H1 (cell line): Measurements from ENCODE around the gene BCAR1. TPM values are rescaled to one million over a fixed set of nuclear protein-coding genes. Genes with fewer than 3 reads are reported as not detected.

Source experiments
- CTCF ChIA-PET: fragments of 300-600 bp; sonication (Branson Sonifier 250); formaldehyde crosslinking; loops from one replicate; lab custom pipeline; 2021; ENCODE audit not compliant: partially characterized antibody; lab: Charles Lee
- POLR2A ChIA-PET: fragments of 300-600 bp; sonication (Branson Sonifier 250); formaldehyde crosslinking; loops from one replicate; lab custom pipeline; 2021; ENCODE audit warnings: inconsistent platforms; ENCODE audit not compliant: partially characterized antibody; lab: Charles Lee
- DNase-seq, 2 experiments: peaks; one replicate each; pipeline versions ENCODE4 v3.0.0 to v3.0.0-alpha.2; 2010 to 2022; ENCODE audit warnings: low spot score in 2 of 2, low read depth in 1 of 2, mixed read lengths in 1 of 2
- FAIRE-seq: peaks from 2 replicates; lab custom pipeline; 2011; peaks lifted over from hg19 to GRCh38; lab: Jason Lieb, UNC
- H2AFZ ChIP-seq: 2 replicates; pipeline ENCODE4 v1.8.1; 2012; ENCODE audit warnings: low read length, inconsistent platforms
- H2AK5ac ChIP-seq: 2 replicates; pipeline ENCODE4 v1.6.1; 2013; ENCODE audit warnings: low read depth, low read length
- H2BK120ac ChIP-seq: replicated peaks from 2 replicates; pipeline ENCODE3; 2013; ENCODE audit warnings: low read depth, low read length, inconsistent platforms
- H2BK12ac ChIP-seq: 2 replicates; pipeline ENCODE4 v1.6.1; 2013; ENCODE audit warnings: low read depth, low read length
- H2BK15ac ChIP-seq: 2 replicates; pipeline ENCODE4 v1.6.1; 2013; ENCODE audit warnings: low read length
- H2BK20ac ChIP-seq: 2 replicates; pipeline ENCODE4 v1.6.1; 2013; ENCODE audit warnings: low read length
- H2BK5ac ChIP-seq: 2 replicates; pipeline ENCODE4 v1.6.1; 2013; ENCODE audit warnings: low read depth, low read length
- H3K14ac ChIP-seq: 2 replicates; pipeline ENCODE4 v1.6.1; 2013; ENCODE audit warnings: inconsistent platforms; ENCODE audit not compliant: insufficient read length
- H3K18ac ChIP-seq: 2 replicates; pipeline ENCODE4 v1.6.1; 2013; ENCODE audit warnings: low read length; ENCODE audit errors: extremely low read depth
- H3K23ac ChIP-seq: 2 replicates; pipeline ENCODE4 v1.6.1; 2013; ENCODE audit warnings: inconsistent platforms; ENCODE audit not compliant: insufficient read length
- H3K23me2 ChIP-seq: 2 replicates; pipeline ENCODE4 v1.6.1; 2013; ENCODE audit warnings: low read depth, low read length
- H3K27ac ChIP-seq: 2 replicates; pipeline ENCODE4 v1.6.1; 2011; ENCODE audit warnings: low read depth, low read length, inconsistent platforms
- H3K27me3 ChIP-seq, 4 experiments: replicated peaks in 1 of 4; 1 replicate in 1 of 4; 2 replicates in 3 of 4; pipeline versions ENCODE4 v1.6.1 to v1.8.1; 2011 to 2013; ENCODE audit warnings: low read length in 3 of 4, mild to moderate bottlenecking in 3 of 4, inconsistent platforms in 2 of 4, mixed read lengths in 2 of 4, moderate library complexity in 1 of 4; ENCODE audit not compliant: control insufficient read depth in 3 of 4, insufficient read depth in 3 of 4; ENCODE audit errors: extremely low read depth in 1 of 4
- H3K36me3 ChIP-seq, 4 experiments: 2 replicates each; pipeline versions ENCODE4 v1.6.1 to v1.8.1; 2011 to 2013; ENCODE audit warnings: mild to moderate bottlenecking in 4 of 4, low read length in 3 of 4, moderate library complexity in 2 of 4, control low read depth in 1 of 4, inconsistent platforms in 1 of 4; ENCODE audit not compliant: insufficient read depth in 4 of 4, control insufficient read depth in 2 of 4
- H3K4ac ChIP-seq: replicated peaks from 2 replicates; pipeline ENCODE3; 2013; ENCODE audit warnings: low read length, low read depth, mixed read lengths, inconsistent platforms; ENCODE audit not compliant: insufficient read length
- H3K4me1 ChIP-seq, 4 experiments: replicated peaks in 1 of 4; 1 replicate in 1 of 4; 2 replicates in 3 of 4; pipeline versions ENCODE4 v1.6.1 to v1.8.1; 2011 to 2013; ENCODE audit warnings: low read length in 3 of 4, inconsistent platforms in 2 of 4, mixed read lengths in 1 of 4; ENCODE audit not compliant: insufficient read depth in 4 of 4, control insufficient read depth in 3 of 4
- H3K4me2 ChIP-seq, 2 experiments: 2 replicates each; pipeline versions ENCODE4 v1.6.1 to v1.8.1; 2011 to 2013; ENCODE audit warnings: low read depth in 2 of 2, low read length in 2 of 2, control low read depth in 1 of 2, inconsistent platforms in 1 of 2, mild to moderate bottlenecking in 1 of 2; ENCODE audit not compliant: insufficient read depth in 1 of 2
- H3K4me3 ChIP-seq, 4 experiments: fragments of 200-600, 300-600 bp in 1 of 4; sonication (generic), shearing (Covaris generic), sonication (Bioruptor Twin) in 1 of 4; 2 replicates each; pipeline versions ENCODE4 v1.5.1 to v1.8.1; 2011 to 2016; ENCODE audit warnings: low read length in 4 of 4, low read depth in 3 of 4, control low read depth in 2 of 4, inconsistent platforms in 2 of 4, mild to moderate bottlenecking in 2 of 4, mixed read lengths in 1 of 4, moderate library complexity in 1 of 4; ENCODE audit not compliant: insufficient read depth in 2 of 4; ENCODE audit errors: extremely low read depth in 1 of 4
- H3K56ac ChIP-seq: replicated peaks from 2 replicates; pipeline ENCODE3; 2013; ENCODE audit warnings: low read depth, mild to moderate bottlenecking, mixed read lengths, low read length, inconsistent platforms; ENCODE audit not compliant: insufficient read length
- H3K79me1 ChIP-seq: 2 replicates; pipeline ENCODE4 v1.6.1; 2013; ENCODE audit warnings: low read depth, low read length, control low read depth
- H3K79me2 ChIP-seq, 2 experiments: 2 replicates each; pipeline versions ENCODE4 v1.6.1 to v1.8.1; 2012 to 2013; ENCODE audit warnings: low read length in 2 of 2, mild to moderate bottlenecking in 2 of 2, inconsistent platforms in 1 of 2; ENCODE audit not compliant: insufficient read depth in 2 of 2, control insufficient read depth in 1 of 2
- H3K9ac ChIP-seq, 4 experiments: replicated peaks in 1 of 4; 1 replicate in 1 of 4; 2 replicates in 3 of 4; pipeline versions ENCODE4 v1.6.1 to v1.8.1; 2011 to 2013; ENCODE audit warnings: low read depth in 3 of 4, low read length in 3 of 4, control low read depth in 2 of 4, mild to moderate bottlenecking in 2 of 4, moderate library complexity in 2 of 4, inconsistent platforms in 1 of 4; ENCODE audit errors: extremely low read depth in 1 of 4
- H3K9me3 ChIP-seq, 2 experiments: 2 replicates each; pipeline versions ENCODE4 v1.6.1 to v1.8.1; 2012 to 2013; ENCODE audit warnings: mild to moderate bottlenecking in 2 of 2, moderate library complexity in 2 of 2, control low read depth in 1 of 2, inconsistent platforms in 1 of 2, low read depth in 1 of 2, low read length in 1 of 2, mixed read lengths in 1 of 2; ENCODE audit not compliant: insufficient read depth in 2 of 2
- H4K20me1 ChIP-seq, 2 experiments: replicated peaks in 1 of 2; 2 replicates each; pipeline versions ENCODE3 to v1.8.1; 2011 to 2013; ENCODE audit warnings: inconsistent platforms in 2 of 2, low read length in 2 of 2, mild to moderate bottlenecking in 1 of 2; ENCODE audit not compliant: insufficient read depth in 2 of 2, control insufficient read depth in 1 of 2
- H4K5ac ChIP-seq: 2 replicates; pipeline ENCODE4 v1.6.1; 2013; ENCODE audit warnings: low read length, low read depth, mixed read lengths, inconsistent platforms; ENCODE audit not compliant: insufficient read length
- H4K8ac ChIP-seq: 2 replicates; pipeline ENCODE4 v1.8.0; 2013; ENCODE audit warnings: mild to moderate bottlenecking, moderate library complexity, low read length, inconsistent platforms; ENCODE audit not compliant: insufficient read depth; ENCODE audit errors: extremely low read depth
- H4K91ac ChIP-seq: replicated peaks from 2 replicates; pipeline ENCODE3; 2013; ENCODE audit warnings: low read length, mixed read lengths, inconsistent platforms; ENCODE audit not compliant: insufficient read length
- CBX5 ChIP-seq: fragments of 300-800, 300-1000 bp; sonication (generic); IDR thresholded peaks from 2 replicates; pipeline ENCODE4 v1.7.1; 2016; ENCODE audit warnings: antibody characterized with exemption, low read length, low read depth
- CEBPB ChIP-seq: IDR thresholded peaks from 2 replicates; pipeline ENCODE4 v1.6.1; 2012; ENCODE audit warnings: low read depth, low read length
- RBBP5 ChIP-seq: IDR thresholded peaks from 2 replicates; pipeline ENCODE4 v1.7.1; 2012; ENCODE audit warnings: low read depth, mild to moderate bottlenecking, inconsistent platforms, low read length, moderate library complexity, borderline replicate concordance
- SAP30 ChIP-seq: fragments of 300-600 bp; sonication (generic); IDR thresholded peaks from 2 replicates; pipeline ENCODE4 v1.7.1; 2012; ENCODE audit warnings: low read length, moderate library complexity, mild to moderate bottlenecking, inconsistent platforms; ENCODE audit not compliant: insufficient read depth, insufficient replicate concordance
- WGBS, 2 experiments: shearing (Covaris generic) in 1 of 2; methylation state at CpG; one replicate each; pipeline versions ENCODE4 v1.1.6 to v1.1.7; 2013 to 2015; ENCODE audit warnings: low lambda C conversion rate in 2 of 2, mixed read lengths in 2 of 2, inconsistent platforms in 1 of 2, low coverage in 1 of 2, missing lambda C conversion rate in 1 of 2; ENCODE audit not compliant: insufficient replicate concordance in 2 of 2, insufficient coverage in 1 of 2, insufficient read length in 1 of 2; ENCODE audit errors: extremely low coverage in 1 of 2, missing lambda C conversion rate in 1 of 2; 5-methylcytosine and 5-hydroxymethylcytosine counted together
- polyA plus RNA-seq, 7 experiments: library from polyadenylated mRNA; depleted of rRNA in 3 of 7; stranded (reverse) in 5 of 7; unstranded in 2 of 7; fragments of >200 nt in 5 of 7; fragments of 200-250 nt in 2 of 7; gene quantifications; 1 replicate in 5 of 7; 2 replicates in 1 of 7; 4 replicates in 1 of 7; pipeline versions ENCODE4 v1.2.1 to v1.2.3, GENCODE V29; 2011 to 2013; ENCODE audit warnings: missing spikeins in 2 of 7, mixed read lengths in 2 of 7
- total RNA-seq: library from RNA; stranded (reverse); fragmentation: NEBNext Ultra II Directional; extraction: Animal tissue kit (Norgen Biotek cat#: 25700); gene quantifications from 2 replicates; pipeline ENCODE4 v1.2.1, GENCODE V29; 2021

Gene BCAR1
- total and polyA plus RNA-seq, 2 of the 8 experiments (the other 6 are each of a cell fraction or from before 2014, with no cell fraction given) = 59.8 to 105 TPM

GRCh38 chr16:75188832-75189477 is 62.5 kb downstream of the BCAR1 start:
- Histone ChIP-seq H3K9ac (no peak overlapping the region), H3K36me3 (no peaks in the 10 kb centered on the region)

More at GRCh38 chr16:75188832-75189477, 62.5 kb downstream of the BCAR1 start:
- H3K18ac ChIP-seq = no peak overlapping the region
- no peak overlapping the region for H3K4ac ChIP-seq
- no peak overlapping the region for H2BK120ac ChIP-seq
- H3K4me1 ChIP-seq = no peaks in the 10 kb centered on the region
- H2BK20ac ChIP-seq = no peak overlapping the region
- no peak overlapping the region for H4K5ac ChIP-seq
- no peaks in the 10 kb centered on the region for H3K9me3 ChIP-seq
- WGBS, 2 experiments = 88% methylated on average over 14 of the region's 14 CpGs; no CpG with 5 or more reads in 1 of the 2 experiments
- no peaks in the 10 kb centered on the region for H3K27me3 ChIP-seq
- H2BK12ac ChIP-seq = no peak overlapping the region
- DNase-seq (no peak), FAIRE-seq (no peak)
- no peak overlapping the region for H3K23ac ChIP-seq
- H4K91ac ChIP-seq = no peak overlapping the region
- H2AK5ac ChIP-seq = no peak overlapping the region
- H3K56ac ChIP-seq = no peak overlapping the region
- H3K27ac ChIP-seq = no peak overlapping the region
- H3K79me2 ChIP-seq = no peaks in the 10 kb centered on the region
- no peaks in the 10 kb centered on the region for H3K23me2 ChIP-seq
- ChIA-PET CTCF (interaction anchor here (1.0 to 5.8 kb wide), 4 partner anchors 11 to 326 kb away, joined by 3 to 29 read pairs (median 4); no protein-coding TSS in a partner anchor), POLR2A (interaction anchor here (0.9 kb wide), 1 partner anchor 22 kb away, joined by 3 read pairs; no protein-coding TSS in a partner anchor)
- H3K14ac ChIP-seq = no peak overlapping the region
- no peak overlapping the region for H3K4me3 ChIP-seq
- no peaks in the 10 kb centered on the region for H3K79me1 ChIP-seq
- peak overlapping the region; percentile 57; the same call in 1 of the 2 replicates for H4K8ac ChIP-seq
- no peak overlapping the region for H2BK5ac ChIP-seq
- TF ChIP-seq CBX5 = no peak
- TF ChIP-seq RBBP5 = no peak
- TF ChIP-seq SAP30 = no peak
- no peak for TF ChIP-seq CEBPB
- no peak overlapping the region for H3K4me2 ChIP-seq
- no peak overlapping the region for H2BK15ac ChIP-seq
- H4K20me1 ChIP-seq = no peaks in the 10 kb centered on the region
- H2AFZ ChIP-seq = no peak overlapping the region
